K562 (cell line): Measurements from ENCODE around the gene TCHP. TPM values are rescaled to one million over a fixed set of nuclear protein-coding genes. Genes with fewer than 3 reads are reported as not detected.

Experiments
- POLR2B ChIP-seq: fragments of 450-650 bp; IDR thresholded peaks from 2 replicates; pipeline ENCODE4 v1.6.1; 2018; ENCODE audit warnings: low read depth; ENCODE audit not compliant: partially characterized antibody
- PRDM10 ChIP-seq: fragments of 450-650 bp; IDR thresholded peaks from 2 replicates; pipeline ENCODE4 v1.6.1; 2018; ENCODE audit not compliant: partially characterized antibody
- TCF7L2 ChIP-seq: fragments of 150-350 bp; IDR thresholded peaks from 2 replicates; pipeline ENCODE4 v1.6.1; 2016; ENCODE audit warnings: low read depth, mild to moderate bottlenecking, low read length, moderate library complexity
- ZBTB9 ChIP-seq: fragments of 450-650 bp; formaldehyde crosslinking; IDR thresholded peaks from 2 replicates; pipeline ENCODE4 v1.4.0; 2020; ENCODE audit warnings: mild to moderate bottlenecking, moderate library complexity
- polyA plus RNA-seq, 8 experiments: library from polyadenylated mRNA; depleted of rRNA in 4 of 8; stranded (reverse) in 5 of 8; unstranded in 3 of 8; fragments of >200 nt; fragmentation: Nextera tagmentation in 2 of 8; fragmentation: Illumina TruSeq in 1 of 8; extraction: Ambion mirVana in 2 of 8; extraction: Trizol in 1 of 8; gene quantifications; 2 replicates each; pipeline versions ENCODE4 v1.2.1 to v1.2.3, GENCODE V29; 2011 to 2014; ENCODE audit warnings: inconsistent platforms in 1 of 8, missing spikeins in 1 of 8
- total RNA-seq, 7 experiments: library from RNA; depleted of rRNA in 6 of 7; stranded (reverse); fragments of >200 nt in 6 of 7; fragmentation: Illumina TruSeq in 2 of 7; extraction: Trizol in 2 of 7; gene quantifications; 2 replicates each; pipeline versions ENCODE4 v1.2.1 to v1.2.3, GENCODE V29; 2011 to 2021; ENCODE audit warnings: low replicate concordance in 1 of 7
- TF ChIP-seq, protein P1 (sequence below): fragments of 200-600 bp; sonication (generic); IDR thresholded peaks from one replicate; pipeline ENCODE4 v1.6.1; 2012; ENCODE audit warnings: mild to moderate bottlenecking, low read depth, low read length, inconsistent platforms
- TF ChIP-seq, protein P2 (sequence below): fragments of 450-650 bp; conservative IDR thresholded peaks from 2 replicates; pipeline ENCODE4 v1.6.1; 2016; ENCODE audit warnings: missing genetic modification characterization, low read depth, mild to moderate bottlenecking, control low read depth, missing compliant biosample characterization

TCHP gene
- total and polyA plus RNA-seq, 9 of the 15 experiments (the other 6 are each of a cell fraction or from before 2014, with no cell fraction given) = 3.4 to 30.4 (median 19.7) TPM

DNA sequence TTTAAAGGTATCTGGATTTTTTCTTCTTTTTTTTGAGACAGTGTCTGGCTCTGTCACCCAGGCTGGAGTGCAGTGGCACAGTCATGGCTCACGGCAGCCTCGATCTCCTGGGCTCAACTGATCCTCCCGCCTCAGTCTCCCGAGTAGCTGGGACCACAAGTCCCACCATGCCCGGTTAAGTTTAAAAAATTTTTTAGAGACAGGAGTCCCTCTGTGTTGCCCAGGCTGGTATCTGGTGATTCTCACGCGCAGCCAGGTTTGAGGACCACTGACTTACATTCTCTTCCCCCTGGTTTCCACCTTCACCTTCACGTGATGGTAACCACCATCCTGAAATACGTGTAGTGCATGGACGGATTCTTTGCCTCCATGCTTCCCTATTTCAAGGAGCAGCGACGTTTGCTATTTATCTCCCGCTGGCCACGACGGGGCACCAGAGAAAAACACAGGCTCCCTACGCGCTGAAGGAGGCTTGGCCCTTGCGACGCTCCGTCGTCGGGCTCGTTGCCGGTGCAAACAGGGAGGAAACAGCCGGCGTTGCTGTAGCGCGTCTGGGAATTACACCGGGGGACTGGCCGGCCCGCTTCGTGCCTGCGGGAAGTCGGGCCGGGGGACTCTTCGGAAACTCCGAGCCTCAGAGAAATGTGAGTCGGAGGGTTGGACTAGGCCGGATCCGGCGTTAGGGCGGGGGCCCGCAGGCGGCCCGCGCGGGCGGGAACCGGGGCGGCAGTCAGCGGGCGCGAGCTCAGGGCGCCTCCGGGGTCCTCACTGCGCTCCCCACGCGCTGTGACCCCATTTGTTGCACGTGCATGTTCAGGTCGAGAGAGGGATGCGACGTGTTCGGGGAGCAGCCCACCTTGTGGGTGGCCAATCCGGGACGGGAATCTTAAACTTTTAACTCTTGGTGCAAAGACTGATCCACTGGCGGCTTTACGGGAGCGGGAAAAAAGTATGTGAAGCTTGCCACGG, at the start of gene TCHP (continued):
- TF ChIP-seq, protein P1, sequence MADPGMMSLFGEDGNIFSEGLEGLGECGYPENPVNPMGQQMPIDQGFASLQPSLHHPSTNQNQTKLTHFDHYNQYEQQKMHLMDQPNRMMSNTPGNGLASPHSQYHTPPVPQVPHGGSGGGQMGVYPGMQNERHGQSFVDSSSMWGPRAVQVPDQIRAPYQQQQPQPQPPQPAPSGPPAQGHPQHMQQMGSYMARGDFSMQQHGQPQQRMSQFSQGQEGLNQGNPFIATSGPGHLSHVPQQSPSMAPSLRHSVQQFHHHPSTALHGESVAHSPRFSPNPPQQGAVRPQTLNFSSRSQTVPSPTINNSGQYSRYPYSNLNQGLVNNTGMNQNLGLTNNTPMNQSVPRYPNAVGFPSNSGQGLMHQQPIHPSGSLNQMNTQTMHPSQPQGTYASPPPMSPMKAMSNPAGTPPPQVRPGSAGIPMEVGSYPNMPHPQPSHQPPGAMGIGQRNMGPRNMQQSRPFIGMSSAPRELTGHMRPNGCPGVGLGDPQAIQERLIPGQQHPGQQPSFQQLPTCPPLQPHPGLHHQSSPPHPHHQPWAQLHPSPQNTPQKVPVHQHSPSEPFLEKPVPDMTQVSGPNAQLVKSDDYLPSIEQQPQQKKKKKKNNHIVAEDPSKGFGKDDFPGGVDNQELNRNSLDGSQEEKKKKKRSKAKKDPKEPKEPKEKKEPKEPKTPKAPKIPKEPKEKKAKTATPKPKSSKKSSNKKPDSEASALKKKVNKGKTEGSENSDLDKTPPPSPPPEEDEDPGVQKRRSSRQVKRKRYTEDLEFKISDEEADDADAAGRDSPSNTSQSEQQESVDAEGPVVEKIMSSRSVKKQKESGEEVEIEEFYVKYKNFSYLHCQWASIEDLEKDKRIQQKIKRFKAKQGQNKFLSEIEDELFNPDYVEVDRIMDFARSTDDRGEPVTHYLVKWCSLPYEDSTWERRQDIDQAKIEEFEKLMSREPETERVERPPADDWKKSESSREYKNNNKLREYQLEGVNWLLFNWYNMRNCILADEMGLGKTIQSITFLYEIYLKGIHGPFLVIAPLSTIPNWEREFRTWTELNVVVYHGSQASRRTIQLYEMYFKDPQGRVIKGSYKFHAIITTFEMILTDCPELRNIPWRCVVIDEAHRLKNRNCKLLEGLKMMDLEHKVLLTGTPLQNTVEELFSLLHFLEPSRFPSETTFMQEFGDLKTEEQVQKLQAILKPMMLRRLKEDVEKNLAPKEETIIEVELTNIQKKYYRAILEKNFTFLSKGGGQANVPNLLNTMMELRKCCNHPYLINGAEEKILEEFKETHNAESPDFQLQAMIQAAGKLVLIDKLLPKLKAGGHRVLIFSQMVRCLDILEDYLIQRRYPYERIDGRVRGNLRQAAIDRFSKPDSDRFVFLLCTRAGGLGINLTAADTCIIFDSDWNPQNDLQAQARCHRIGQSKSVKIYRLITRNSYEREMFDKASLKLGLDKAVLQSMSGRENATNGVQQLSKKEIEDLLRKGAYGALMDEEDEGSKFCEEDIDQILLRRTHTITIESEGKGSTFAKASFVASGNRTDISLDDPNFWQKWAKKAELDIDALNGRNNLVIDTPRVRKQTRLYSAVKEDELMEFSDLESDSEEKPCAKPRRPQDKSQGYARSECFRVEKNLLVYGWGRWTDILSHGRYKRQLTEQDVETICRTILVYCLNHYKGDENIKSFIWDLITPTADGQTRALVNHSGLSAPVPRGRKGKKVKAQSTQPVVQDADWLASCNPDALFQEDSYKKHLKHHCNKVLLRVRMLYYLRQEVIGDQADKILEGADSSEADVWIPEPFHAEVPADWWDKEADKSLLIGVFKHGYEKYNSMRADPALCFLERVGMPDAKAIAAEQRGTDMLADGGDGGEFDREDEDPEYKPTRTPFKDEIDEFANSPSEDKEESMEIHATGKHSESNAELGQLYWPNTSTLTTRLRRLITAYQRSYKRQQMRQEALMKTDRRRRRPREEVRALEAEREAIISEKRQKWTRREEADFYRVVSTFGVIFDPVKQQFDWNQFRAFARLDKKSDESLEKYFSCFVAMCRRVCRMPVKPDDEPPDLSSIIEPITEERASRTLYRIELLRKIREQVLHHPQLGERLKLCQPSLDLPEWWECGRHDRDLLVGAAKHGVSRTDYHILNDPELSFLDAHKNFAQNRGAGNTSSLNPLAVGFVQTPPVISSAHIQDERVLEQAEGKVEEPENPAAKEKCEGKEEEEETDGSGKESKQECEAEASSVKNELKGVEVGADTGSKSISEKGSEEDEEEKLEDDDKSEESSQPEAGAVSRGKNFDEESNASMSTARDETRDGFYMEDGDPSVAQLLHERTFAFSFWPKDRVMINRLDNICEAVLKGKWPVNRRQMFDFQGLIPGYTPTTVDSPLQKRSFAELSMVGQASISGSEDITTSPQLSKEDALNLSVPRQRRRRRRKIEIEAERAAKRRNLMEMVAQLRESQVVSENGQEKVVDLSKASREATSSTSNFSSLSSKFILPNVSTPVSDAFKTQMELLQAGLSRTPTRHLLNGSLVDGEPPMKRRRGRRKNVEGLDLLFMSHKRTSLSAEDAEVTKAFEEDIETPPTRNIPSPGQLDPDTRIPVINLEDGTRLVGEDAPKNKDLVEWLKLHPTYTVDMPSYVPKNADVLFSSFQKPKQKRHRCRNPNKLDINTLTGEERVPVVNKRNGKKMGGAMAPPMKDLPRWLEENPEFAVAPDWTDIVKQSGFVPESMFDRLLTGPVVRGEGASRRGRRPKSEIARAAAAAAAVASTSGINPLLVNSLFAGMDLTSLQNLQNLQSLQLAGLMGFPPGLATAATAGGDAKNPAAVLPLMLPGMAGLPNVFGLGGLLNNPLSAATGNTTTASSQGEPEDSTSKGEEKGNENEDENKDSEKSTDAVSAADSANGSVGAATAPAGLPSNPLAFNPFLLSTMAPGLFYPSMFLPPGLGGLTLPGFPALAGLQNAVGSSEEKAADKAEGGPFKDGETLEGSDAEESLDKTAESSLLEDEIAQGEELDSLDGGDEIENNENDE = no peak
- TF ChIP-seq POLR2B = no peak
- TF ChIP-seq, protein P2, sequence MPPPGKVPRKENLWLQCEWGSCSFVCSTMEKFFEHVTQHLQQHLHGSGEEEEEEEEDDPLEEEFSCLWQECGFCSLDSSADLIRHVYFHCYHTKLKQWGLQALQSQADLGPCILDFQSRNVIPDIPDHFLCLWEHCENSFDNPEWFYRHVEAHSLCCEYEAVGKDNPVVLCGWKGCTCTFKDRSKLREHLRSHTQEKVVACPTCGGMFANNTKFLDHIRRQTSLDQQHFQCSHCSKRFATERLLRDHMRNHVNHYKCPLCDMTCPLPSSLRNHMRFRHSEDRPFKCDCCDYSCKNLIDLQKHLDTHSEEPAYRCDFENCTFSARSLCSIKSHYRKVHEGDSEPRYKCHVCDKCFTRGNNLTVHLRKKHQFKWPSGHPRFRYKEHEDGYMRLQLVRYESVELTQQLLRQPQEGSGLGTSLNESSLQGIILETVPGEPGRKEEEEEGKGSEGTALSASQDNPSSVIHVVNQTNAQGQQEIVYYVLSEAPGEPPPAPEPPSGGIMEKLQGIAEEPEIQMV (tag) = no peak
- TF ChIP-seq PRDM10 = no peak
- no peak for TF ChIP-seq TCF7L2
- 0 out of 2 replicates have a peak, but pooled peaks have one; percentile 42 for TF ChIP-seq ZBTB9 (CRISPR knock-in tag)
